K562 (cell line): Measurements from ENCODE around the gene FAM118B. TPM values are rescaled to one million over a fixed set of nuclear protein-coding genes. Genes with fewer than 3 reads are reported as not detected.
A peak's percentile ranks its signal among the peaks of the same experiment; 100 is the strongest.

Source experiments
- CHAMP1 ChIP-seq: fragments of 450-650 bp; IDR thresholded peaks from 2 replicates; pipeline ENCODE4 v1.6.1; 2016; ENCODE audit warnings: mild to moderate bottlenecking
- CHD2 ChIP-seq: IDR thresholded peaks from 2 replicates; pipeline ENCODE4 v1.6.1; 2011; ENCODE audit warnings: low read depth, low read length
- CXXC5 ChIP-seq: fragments of 250-450 bp; sonication (Bioruptor Pico); IDR thresholded peaks from 2 replicates; pipeline ENCODE4 v1.8.0; 2022; ENCODE audit warnings: inconsistent platforms, mild to moderate bottlenecking, moderate library complexity
- ETV5 ChIP-seq: sonication (generic); formaldehyde crosslinking; IDR thresholded peaks from 2 replicates; pipeline ENCODE4 v1.4.0; 2020; ENCODE audit warnings: low read depth, mild to moderate bottlenecking, missing genetic modification reagents
- FOXJ2 ChIP-seq: fragments of 200-800 bp; sonication (Bioruptor generic); IDR thresholded peaks from 2 replicates; pipeline ENCODE4 v1.6.1; 2016; ENCODE audit warnings: missing genetic modification characterization, missing compliant biosample characterization
- HMBOX1 ChIP-seq: sonication (generic); IDR thresholded peaks from 2 replicates; pipeline ENCODE4 v1.6.1; 2016
- MLLT1 ChIP-seq, 2 experiments: fragments of 450-650 bp; IDR thresholded peaks; 2 replicates each; pipeline ENCODE4 v1.6.1; 2016
- PRMT5 ChIP-seq: sonication (generic); formaldehyde crosslinking; IDR thresholded peaks from 2 replicates; pipeline ENCODE4 v1.5.0; 2020; ENCODE audit warnings: missing genetic modification reagents
- SIN3B ChIP-seq: fragments of 450-650 bp; IDR thresholded peaks from 2 replicates; pipeline ENCODE4 v1.6.1; 2017; ENCODE audit warnings: low read depth, mild to moderate bottlenecking, moderate library complexity
- SMAD4 ChIP-seq: fragments of 250-450 bp; sonication (Bioruptor Pico); conservative IDR thresholded peaks from 2 replicates; pipeline ENCODE4 v1.8.0; 2021; ENCODE audit warnings: inconsistent platforms, mild to moderate bottlenecking, moderate library complexity
- TCF7 ChIP-seq: sonication (generic); IDR thresholded peaks from 2 replicates; pipeline ENCODE4 v1.6.1; 2016; ENCODE audit warnings: antibody characterized with exemption, borderline replicate concordance
- TEAD4 ChIP-seq, 2 experiments: sonication (generic) in 1 of 2; formaldehyde crosslinking in 1 of 2; IDR thresholded peaks; 2 replicates each; pipeline versions ENCODE4 v1.6.1 to v1.8.0; 2012 to 2022; ENCODE audit warnings: borderline replicate concordance in 1 of 2, inconsistent platforms in 1 of 2, low read length in 1 of 2, mild to moderate bottlenecking in 1 of 2, missing genetic modification reagents in 1 of 2
- ZNF140 ChIP-seq: fragments of 250-450 bp; sonication (Bioruptor Pico); IDR thresholded peaks from 2 replicates; pipeline ENCODE4 v1.8.0; 2021; ENCODE audit warnings: moderate library complexity, mild to moderate bottlenecking, inconsistent platforms
- ZNF830 ChIP-seq: fragments of 250-450 bp; sonication (Bioruptor Pico); IDR thresholded peaks from 2 replicates; pipeline ENCODE4 v1.5.0; 2021; ENCODE audit warnings: mild to moderate bottlenecking
- polyA plus RNA-seq, 8 experiments: library from polyadenylated mRNA; depleted of rRNA in 4 of 8; stranded (reverse) in 5 of 8; unstranded in 3 of 8; fragments of >200 nt; fragmentation: Nextera tagmentation in 2 of 8; fragmentation: Illumina TruSeq in 1 of 8; extraction: Ambion mirVana in 2 of 8; extraction: Trizol in 1 of 8; gene quantifications; 2 replicates each; pipeline versions ENCODE4 v1.2.1 to v1.2.3, GENCODE V29; 2011 to 2014; ENCODE audit warnings: inconsistent platforms in 1 of 8, missing spikeins in 1 of 8
- total RNA-seq, 7 experiments: library from RNA; depleted of rRNA in 6 of 7; stranded (reverse); fragments of >200 nt in 6 of 7; fragmentation: Illumina TruSeq in 2 of 7; extraction: Trizol in 2 of 7; gene quantifications; 2 replicates each; pipeline versions ENCODE4 v1.2.1 to v1.2.3, GENCODE V29; 2011 to 2021; ENCODE audit warnings: low replicate concordance in 1 of 7
- TF ChIP-seq, protein P1 (sequence below): fragments of 450-650 bp; formaldehyde crosslinking; IDR thresholded peaks from 2 replicates; pipeline ENCODE4 v1.4.0; 2020; ENCODE audit warnings: mild to moderate bottlenecking, mixed read lengths
- TF ChIP-seq, protein P2 (sequence below), 3 experiments: IDR thresholded peaks in 2 of 3; conservative IDR thresholded peaks in 1 of 3; 2 replicates each; pipeline ENCODE4 v1.5.1; 2011 to 2012; ENCODE audit warnings: low read length in 3 of 3, mild to moderate bottlenecking in 3 of 3, control low read depth in 2 of 3, improper control_type of control experiment in 1 of 3, inconsistent platforms in 1 of 3, low read depth in 1 of 3, mixed read lengths in 1 of 3, moderate library complexity in 1 of 3; ENCODE audit not compliant: insufficient read depth in 2 of 3

The FAM118B gene
- total and polyA plus RNA-seq, 9 of the 15 experiments (the other 6 are each of a cell fraction or from before 2014, with no cell fraction given) = 12.0 to 49.0 (median 22.1) TPM

DNA sequence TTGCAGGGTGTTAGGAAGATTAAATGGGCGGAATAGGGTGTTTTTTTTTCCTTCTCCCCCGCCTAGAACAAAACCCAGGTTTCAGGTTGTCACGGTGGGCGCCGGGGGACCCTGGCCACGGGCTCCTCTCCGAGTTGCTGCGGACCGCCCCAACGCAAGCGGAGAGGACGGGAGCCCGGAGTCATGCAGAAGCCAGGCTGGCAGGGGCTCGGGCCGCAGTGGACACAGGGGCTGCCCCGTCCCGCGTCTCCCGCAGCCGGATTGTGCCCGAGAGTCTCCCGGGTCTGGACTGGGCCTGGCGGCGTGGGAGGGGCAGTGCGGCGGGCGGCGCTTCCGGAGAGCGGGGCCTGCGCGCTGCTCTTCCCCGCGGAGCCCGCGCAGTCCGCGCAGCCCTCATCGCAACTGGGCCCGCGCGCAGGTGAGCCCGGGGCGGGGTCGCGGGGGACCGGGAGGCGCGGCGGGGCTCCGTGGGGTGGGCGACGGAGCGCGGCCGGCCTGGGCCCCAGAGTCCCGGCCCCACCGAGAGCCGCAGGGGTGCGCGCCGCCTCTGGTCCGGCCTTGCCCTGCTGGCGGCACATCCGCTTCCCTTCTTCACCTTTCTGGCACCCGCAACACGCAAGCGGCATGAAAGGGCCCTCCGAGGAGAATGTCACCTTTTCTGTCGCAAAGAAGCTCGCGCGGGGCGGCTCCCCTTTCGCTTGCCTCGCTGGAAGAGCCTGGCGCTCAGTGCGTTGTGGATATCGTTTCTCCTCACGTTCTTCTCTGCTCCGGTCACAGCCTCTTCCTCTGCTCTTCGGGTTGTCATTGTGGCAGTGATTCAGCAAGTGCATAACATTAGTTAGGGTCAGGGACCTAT, 71.4 kb downstream of the FAM118B start, which contains the start of gene TIRAP (continued):
- TF ChIP-seq TCF7 (no peak), CHAMP1 (no peak), FOXJ2 (tag) (no peak), TEAD4 (IDR thresholded peaks at IDR 0.05; ENCODE audit: low read length) (no peak), TEAD4 (CRISPR knock-in tag; IDR thresholded peaks at IDR 0.05; ENCODE audit: borderline replicate concordance) (no peak), SMAD4 (no peak), HMBOX1 (no peak), ZNF830 (CRISPR knock-in tag) (0 out of 2 replicates have a peak, but pooled peaks have one; percentile 60), CHD2 (no peak; the same call in 1 of the 2 replicates), ETV5 (0 out of 2 replicates have a peak, but pooled peaks have one; percentile 61), ZNF140 (no peak), MLLT1 (IDR thresholded peaks at IDR 0.05) (no peak), PRMT5 (CRISPR knock-in tag) (no peak), SIN3B (peak; percentile 49; the same call in 1 of the 2 replicates), CXXC5 (CRISPR knock-in tag) (peak; percentile 84)
- TF ChIP-seq, protein P1, sequence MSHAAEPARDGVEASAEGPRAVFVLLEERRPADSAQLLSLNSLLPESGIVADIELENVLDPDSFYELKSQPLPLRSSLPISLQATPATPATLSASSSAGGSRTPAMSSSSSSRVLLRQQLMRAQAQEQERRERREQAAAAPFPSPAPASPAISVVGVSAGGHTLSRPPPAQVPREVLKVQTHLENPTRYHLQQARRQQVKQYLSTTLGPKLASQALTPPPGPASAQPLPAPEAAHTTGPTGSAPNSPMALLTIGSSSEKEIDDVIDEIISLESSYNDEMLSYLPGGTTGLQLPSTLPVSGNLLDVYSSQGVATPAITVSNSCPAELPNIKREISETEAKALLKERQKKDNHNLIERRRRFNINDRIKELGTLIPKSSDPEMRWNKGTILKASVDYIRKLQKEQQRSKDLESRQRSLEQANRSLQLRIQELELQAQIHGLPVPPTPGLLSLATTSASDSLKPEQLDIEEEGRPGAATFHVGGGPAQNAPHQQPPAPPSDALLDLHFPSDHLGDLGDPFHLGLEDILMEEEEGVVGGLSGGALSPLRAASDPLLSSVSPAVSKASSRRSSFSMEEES (CRISPR knock-in tag) = no peak
- TF ChIP-seq, protein P2, sequence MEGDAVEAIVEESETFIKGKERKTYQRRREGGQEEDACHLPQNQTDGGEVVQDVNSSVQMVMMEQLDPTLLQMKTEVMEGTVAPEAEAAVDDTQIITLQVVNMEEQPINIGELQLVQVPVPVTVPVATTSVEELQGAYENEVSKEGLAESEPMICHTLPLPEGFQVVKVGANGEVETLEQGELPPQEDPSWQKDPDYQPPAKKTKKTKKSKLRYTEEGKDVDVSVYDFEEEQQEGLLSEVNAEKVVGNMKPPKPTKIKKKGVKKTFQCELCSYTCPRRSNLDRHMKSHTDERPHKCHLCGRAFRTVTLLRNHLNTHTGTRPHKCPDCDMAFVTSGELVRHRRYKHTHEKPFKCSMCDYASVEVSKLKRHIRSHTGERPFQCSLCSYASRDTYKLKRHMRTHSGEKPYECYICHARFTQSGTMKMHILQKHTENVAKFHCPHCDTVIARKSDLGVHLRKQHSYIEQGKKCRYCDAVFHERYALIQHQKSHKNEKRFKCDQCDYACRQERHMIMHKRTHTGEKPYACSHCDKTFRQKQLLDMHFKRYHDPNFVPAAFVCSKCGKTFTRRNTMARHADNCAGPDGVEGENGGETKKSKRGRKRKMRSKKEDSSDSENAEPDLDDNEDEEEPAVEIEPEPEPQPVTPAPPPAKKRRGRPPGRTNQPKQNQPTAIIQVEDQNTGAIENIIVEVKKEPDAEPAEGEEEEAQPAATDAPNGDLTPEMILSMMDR (IDR thresholded peaks at IDR 0.05 in 2 of 3, conservative IDR thresholded peaks at IDR 0.05 in 1 of 3; ENCODE audit: insufficient read depth in 2 of 3, low read depth in 1 of 3, low read length in 3 of 3) = no peak
